ENCODE data around the gene DNMT3A. TPM values are rescaled to one million over a fixed set of nuclear protein-coding genes. Genes with fewer than 3 reads are reported as not detected.

DNMT3A gene
- polyA plus RNA-seq, 5 donors: 77.8 to 107 (median 97.1) TPM

GRCh38 chr2:25307949-25308557, 33.7 kb downstream of the DNMT3A start:
- no peak for DNase-seq

DNA sequence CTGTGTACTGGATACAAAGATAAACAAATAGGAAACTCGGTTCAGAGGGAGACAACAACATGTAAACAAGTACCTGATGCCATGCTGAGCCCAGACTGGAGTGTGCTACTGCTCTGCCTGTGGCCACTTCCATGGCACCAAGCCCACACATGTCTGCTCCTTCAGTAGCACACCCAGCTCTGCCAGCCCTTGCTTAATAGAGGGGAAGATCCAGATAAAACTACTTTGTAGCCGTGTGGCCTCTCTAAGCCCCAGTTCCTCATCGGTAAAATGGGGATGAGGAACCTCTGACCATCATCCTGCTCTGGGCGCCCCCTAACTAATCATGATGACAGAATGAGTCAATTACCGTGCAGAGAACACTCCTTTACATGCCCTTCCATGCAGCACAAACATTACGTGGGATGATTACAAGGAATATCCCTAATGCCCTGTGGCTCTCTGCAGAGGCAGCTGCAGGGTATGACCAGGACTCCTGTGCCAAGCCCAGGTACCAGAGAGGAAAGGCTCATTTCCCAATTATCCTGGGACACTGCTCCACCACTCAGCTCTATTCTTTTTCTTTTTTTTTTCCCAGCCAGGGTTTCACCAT, 34.9 kb downstream of the DNMT3A start:
- DNase-seq: no peak

GRCh38 chr2:25305775-25306174, 36.0 kb downstream of the DNMT3A start:
- no peak for DNase-seq

GRCh38 chr2:25304826-25305596, 36.7 kb downstream of the DNMT3A start:
- no peak for DNase-seq

- DNase-seq: no peak
These were observed 37.4 kb downstream of the DNMT3A start for GRCh38 chr2:25304321-25304720.

- DNase-seq: no peak
These were observed 38.0 kb downstream of the DNMT3A start for GRCh38 chr2:25303633-25304236.

GRCh38 chr2:25302758-25303375, 38.9 kb downstream of the DNMT3A start:
- no peak for DNase-seq

DNA sequence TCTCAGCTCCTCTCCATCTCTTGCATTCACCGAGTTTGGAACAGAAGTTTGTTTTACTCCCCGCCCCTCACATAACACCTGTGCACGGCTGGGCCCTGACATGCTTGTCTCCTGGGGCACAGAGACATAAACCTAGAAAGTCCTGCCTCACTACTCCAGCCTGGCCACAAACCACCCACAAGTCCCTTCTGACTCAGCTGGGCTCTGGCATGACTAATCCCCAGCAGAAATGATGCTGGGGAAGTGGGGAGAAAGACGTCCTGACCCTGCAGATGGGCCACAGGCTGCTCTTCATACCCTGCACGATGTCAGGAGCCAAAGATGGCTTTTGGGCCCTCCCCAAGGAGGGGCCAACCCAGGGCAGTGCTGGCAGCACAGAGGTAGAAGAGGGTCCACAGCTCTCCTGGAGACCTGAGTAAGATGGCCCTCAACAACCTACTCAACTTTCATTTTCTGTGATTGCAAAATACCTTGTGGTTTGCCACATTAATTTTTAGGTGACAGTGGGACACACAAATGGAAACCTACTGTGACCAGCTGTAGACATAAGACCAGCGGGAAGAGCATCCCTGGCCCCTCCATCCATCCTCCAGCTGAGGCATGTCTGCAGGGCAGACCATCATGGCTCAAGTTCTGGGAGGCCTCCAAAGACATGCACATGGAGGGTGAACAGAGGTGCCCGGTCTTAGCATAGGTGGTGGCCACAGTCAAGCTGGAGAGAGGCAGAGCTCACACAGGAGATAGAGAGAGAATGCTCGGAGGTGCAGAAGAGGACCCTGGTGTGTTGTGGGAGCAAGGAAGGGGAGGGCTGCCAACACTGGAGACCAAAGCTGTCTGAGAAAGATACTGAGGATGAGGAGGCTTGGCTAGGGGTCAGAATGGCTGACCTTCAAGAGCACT, 40.0 kb downstream of the DNMT3A start:
- no peak for DNase-seq

DNA sequence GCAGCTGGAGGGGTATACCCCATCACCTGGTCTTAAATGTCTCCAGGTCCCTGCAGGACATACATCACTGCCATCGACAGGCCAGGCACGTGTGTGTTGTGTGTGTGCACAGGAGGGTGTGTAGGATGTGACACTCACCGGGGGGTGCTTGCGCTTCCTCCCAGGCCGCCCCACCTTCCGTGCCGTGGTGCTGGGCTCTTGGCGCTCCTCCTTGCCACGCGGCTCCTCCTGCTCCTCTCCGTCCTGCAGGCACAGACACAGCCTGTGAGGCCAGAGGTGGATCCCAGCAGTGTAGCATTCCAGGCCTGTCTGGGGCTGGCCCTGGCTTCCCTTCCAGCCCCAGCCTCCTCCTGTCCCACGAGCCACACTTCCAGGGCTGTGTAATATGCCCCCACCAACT, 41.7 kb downstream of the DNMT3A start:
- no peak for DNase-seq

GRCh38 chr2:25298776-25299431, 42.8 kb downstream of the DNMT3A start:
- DNase-seq: no peak

DNA sequence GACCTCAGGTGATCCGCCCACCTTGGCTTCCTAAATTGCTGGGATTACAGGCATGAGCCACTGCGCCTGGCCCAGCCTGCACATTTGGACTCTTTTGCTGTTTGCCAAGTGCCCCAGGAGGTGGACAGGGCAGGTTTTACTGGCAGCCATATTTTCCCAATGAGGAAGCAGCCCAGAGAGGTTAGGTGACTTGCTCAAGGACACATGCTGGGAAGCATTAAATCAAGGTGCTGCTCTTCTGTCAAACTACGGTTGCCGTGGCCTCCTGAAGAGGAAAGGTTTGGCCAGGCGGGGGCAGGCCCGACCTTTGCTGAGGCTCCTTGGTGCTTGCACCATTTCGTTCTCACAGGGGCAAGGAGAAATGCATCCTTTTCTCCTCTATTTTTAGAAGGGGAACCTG, 44.0 kb downstream of the DNMT3A start:
- no peak for DNase-seq

DNA sequence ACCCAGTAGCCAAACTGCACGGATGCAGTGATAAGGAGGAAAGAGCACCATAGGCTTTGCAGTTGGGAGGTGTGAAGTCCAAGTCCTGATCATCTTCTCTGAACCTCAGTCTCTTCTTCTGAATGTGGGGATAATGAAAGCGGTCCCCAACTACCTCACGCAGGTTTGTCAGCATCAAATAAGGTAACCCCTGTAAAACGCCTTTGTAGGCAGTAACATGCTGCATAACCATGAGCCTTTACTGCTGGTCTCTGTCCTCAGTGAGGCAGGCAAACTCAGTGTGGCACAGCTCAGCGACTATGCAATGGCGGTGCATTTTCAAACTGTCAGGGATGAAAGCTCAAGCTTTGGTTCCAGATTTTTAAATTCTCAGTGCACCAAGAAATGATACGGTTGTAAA, 46.1 kb downstream of the DNMT3A start:
- no peak for DNase-seq

DNA sequence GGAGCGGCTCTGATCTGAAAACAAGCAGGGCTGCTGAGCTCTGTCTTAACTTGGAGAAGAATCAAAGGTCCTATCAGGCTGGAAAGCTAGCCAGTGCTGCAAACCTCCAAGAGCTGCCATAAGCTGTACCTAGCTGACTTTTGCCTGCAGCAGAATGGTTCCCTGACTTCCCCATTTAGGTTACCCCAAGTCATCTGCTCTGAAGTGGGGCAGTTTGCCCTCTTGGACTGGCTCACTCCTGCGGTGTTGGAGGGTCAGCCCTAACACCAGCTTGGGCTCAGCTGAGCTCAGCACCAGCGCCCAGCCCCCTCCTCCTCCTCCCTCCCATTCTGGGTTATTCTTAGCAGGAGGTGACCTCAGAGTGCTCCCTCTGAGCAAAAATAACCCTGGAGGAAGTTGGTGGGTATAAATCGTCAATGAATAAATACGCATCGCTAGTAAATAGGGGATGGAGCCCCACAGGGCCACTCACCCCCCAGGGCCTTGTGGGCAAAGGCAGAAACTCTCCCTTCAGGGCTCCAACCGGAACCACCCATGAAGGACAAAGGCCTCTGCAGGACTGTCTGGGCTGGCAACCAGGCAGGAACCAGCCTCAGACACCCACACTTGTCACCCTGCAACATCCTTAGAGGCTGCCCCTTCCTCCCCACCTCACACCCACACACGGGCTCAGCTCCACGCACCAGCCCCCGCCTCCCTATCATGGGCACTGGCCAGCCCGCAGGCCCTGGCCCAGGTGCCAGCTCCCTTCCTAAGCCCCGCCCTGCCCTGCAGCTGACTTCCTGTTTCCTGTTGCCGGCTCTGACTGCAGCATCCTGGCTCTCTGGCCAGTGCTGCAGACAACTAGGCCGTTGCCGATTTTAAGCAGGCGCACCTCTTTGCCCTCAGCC, 46.9 kb downstream of the DNMT3A start:
- no peak for DNase-seq

DNA sequence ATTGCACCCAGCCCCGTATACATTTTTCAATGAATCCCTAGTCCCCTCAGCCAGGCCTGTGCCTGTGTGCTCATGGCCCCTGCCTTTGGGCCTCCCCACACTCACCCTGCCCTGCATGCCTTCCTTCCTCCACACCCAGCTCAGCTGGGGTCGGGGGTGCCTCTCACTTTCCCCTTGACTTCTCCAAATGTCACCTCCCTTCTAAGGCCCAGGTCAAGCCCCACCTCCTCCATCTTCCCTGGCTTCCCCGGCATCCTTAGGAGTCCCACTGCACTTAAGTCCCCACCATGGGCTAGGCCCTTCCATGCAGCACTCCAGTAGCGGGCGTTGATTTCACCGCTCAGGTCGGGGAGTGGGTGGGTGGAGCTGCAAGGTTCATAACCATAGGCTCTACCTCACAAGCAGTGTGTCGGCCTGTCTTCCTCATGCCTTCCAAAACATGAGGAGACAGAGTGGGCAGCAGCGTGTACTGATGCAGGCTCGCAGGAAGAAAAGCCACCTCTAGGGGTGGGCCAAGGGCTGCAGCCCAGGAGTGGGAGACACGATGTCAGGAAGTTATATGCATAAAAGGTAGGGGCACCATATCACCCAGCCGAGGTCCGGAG, 47.7 kb downstream of the DNMT3A start:
- no peak for DNase-seq

DNA sequence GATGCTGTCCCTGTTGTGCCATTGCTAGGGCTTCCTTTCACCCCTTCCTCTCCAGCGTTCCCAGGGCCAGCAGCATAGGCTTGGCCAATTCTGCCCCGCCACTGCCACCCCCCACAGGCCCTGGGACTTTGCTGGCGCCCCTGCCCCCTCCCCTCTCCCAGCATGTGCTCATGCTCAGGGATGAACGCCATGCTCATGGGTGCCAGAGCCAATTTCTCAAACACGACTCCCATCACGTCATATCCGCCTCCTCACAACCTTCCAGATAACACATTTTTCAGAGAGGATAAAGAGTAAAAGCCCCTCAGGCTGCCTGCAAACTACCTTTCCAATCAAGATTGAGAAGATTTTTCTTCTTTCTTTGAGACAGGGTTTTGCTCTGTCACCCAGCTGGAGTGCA, 48.6 kb downstream of the DNMT3A start:
- DNase-seq: no peak

DNA sequence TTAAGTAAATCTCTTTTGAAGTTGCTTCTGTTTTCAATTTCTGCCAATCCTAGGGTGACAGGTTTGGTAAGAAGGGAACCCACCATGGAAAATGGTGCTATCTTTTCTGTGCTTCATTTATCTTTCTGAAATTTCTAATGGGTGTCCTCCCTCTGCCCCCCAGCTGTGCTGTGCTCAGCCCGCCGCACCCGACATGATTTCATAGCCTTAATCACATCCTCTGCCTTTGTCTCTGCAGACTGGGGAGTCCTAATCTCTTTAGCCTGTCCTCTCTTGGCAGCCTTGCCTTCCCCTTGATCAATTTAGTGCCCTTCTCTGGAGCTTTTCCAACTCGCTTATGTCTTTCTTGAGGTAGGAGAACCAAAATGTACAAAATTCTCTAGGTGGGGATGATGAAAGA, 49.3 kb downstream of the DNMT3A start:
- no peak for DNase-seq

GRCh38 chr2:25290811-25291495, 50.8 kb downstream of the DNMT3A start:
- no peak for DNase-seq

- DNase-seq: no peak
These were observed 54.8 kb downstream of the DNMT3A start for GRCh38 chr2:25286723-25287483.

All from right lung (tissue), 5 donors.